Measurements from ENCODE around the gene UBE2H.
A peak's percentile ranks its signal among the peaks of the same experiment; 100 is the strongest.

UBE2H gene

DNA sequence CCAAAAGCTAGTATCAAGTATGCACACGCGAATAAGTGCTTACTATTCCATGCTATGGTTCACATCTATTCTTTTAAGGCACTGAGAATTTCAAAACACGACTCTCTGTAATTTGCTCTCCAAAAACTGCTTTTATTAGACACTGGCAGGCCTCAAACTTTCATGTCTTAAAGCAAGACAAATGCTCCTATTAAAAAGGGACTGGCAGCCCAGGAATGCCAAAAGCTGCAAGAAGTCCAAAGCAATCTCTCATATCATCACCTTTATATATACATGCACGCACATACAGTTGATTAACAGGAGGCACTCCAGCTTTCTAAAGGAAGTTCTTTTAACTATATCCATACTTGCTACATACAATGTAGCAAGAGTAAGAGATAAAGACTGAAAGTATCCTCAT is 34.8 kb downstream of the UBE2H start:
- Histone ChIP-seq H3K4me1 (ENCODE audit: control insufficient read depth, insufficient read depth, low read length) (peaks cover 4% of the 10 kb centered on the region), H3K9me3 (ENCODE audit: control insufficient read depth, insufficient read depth, low read depth, low read length) (no peaks in the 10 kb centered on the region), H3K36me3 (ENCODE audit: control insufficient read depth in 2 of 2, insufficient read depth in 1 of 2, low read length in 2 of 2) (no peaks in the 10 kb centered on the region), H3K27ac (ENCODE audit: extremely low read depth, low read depth, low read length) (no peak overlapping the region), H3K4me3 (ENCODE audit: low read depth, low read length) (no peak overlapping the region)
- POLR2A ChIA-PET, result no interaction called here
- CTCF ChIA-PET, result interaction anchor here (0.5 to 0.7 kb wide), 2 partner anchors 82 to 1537 kb away, joined by 3 read pairs; no protein-coding TSS in a partner anchor
- no peak for TF ChIP-seq SCRT2 (tag by site-specific recombination; IDR thresholded peaks at IDR 0.05)

DNA sequence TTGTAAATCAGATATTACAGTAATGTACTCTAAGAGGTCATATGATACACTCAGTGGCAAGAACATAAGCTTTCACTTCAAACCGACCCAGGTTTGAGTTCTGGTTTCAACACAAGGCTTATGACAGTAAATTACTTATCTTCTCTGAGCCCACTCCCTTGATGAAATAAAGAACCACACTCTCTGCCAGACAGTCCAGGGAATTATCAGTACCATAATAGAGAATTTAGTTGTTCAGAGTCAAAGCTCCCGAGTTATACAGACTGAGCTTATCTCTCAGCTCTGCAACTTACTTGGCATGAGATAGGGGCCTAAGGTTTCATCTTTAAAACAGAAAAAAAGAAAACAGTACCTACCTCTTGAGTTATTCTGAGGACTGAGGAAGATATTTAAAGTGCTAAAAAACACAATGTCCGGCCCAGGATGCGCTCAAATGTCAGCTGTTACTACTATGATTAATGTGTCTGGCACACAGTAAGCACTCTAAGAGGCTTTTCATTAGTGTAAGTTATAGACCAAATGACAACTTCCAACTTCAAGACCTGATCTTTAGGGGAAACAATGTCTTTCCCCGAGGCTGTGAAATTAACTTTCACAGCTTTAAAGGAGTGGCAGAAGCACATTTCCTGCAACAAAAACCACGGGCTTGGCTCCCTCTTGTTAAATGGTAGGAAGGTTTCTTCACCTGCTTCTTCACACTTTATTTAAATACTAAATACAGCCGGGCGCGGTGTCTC is 38.1 kb downstream of the UBE2H start:
- no peaks in the 10 kb centered on the region for H3K9me3 ChIP-seq (ENCODE audit: control insufficient read depth, insufficient read depth, low read depth, low read length)
- H3K4me3 ChIP-seq (ENCODE audit: low read depth, low read length), result no peak overlapping the region
- CTCF ChIA-PET, result interaction anchor here (0.6 kb wide), 1 partner anchor 21 kb away, joined by 3 read pairs; no protein-coding TSS in a partner anchor
- H3K36me3 ChIP-seq (ENCODE audit: control insufficient read depth in 2 of 2, insufficient read depth in 1 of 2, low read length in 2 of 2), result no peaks in the 10 kb centered on the region
- TF ChIP-seq, protein P1, sequence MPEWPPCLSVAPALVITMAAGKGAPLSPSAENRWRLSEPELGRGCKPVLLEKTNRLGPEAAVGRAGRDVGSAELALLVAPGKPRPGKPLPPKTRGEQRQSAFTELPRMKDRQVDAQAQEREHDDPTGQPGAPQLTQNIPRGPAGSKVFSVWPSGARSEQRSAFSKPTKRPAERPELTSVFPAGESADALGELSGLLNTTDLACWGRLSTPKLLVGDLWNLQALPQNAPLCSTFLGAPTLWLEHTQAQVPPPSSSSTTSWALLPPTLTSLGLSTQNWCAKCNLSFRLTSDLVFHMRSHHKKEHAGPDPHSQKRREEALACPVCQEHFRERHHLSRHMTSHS (tag by site-specific recombination; IDR thresholded peaks at IDR 0.05), result no peak
- TF ChIP-seq MEIS1 (CRISPR knock-in tag; IDR thresholded peaks at IDR 0.05; ENCODE audit: borderline replicate concordance) (peak; percentile 15; the same call in 1 of the 2 replicates), ZNF37A (tag by site-specific recombination; IDR thresholded peaks at IDR 0.05) (no peak), ZNF701 (tag by site-specific recombination; IDR thresholded peaks at IDR 0.05) (no peak), ZNF248 (tag by site-specific recombination; IDR thresholded peaks at IDR 0.05) (no peak), ZNF266 (tag by site-specific recombination; IDR thresholded peaks at IDR 0.05; ENCODE audit: low read depth) (no peak), ZNF610 (tag by site-specific recombination; IDR thresholded peaks at IDR 0.05; ENCODE audit: borderline replicate concordance) (no peak), PRDM1 (tag by site-specific recombination; IDR thresholded peaks at IDR 0.05) (0 out of 2 replicates have a peak, but pooled peaks have one; percentile 15), ZNF391 (tag by site-specific recombination; IDR thresholded peaks at IDR 0.05; ENCODE audit: borderline replicate concordance, low read depth) (no peak)
- TF ChIP-seq, protein P2, sequence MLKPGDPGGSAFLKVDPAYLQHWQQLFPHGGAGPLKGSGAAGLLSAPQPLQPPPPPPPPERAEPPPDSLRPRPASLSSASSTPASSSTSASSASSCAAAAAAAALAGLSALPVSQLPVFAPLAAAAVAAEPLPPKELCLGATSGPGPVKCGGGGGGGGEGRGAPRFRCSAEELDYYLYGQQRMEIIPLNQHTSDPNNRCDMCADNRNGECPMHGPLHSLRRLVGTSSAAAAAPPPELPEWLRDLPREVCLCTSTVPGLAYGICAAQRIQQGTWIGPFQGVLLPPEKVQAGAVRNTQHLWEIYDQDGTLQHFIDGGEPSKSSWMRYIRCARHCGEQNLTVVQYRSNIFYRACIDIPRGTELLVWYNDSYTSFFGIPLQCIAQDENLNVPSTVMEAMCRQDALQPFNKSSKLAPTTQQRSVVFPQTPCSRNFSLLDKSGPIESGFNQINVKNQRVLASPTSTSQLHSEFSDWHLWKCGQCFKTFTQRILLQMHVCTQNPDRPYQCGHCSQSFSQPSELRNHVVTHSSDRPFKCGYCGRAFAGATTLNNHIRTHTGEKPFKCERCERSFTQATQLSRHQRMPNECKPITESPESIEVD (tag by site-specific recombination; IDR thresholded peaks at IDR 0.05), result peak; percentile 70
- H3K27ac ChIP-seq (ENCODE audit: extremely low read depth, low read depth, low read length), result no peak overlapping the region
- POLR2A ChIA-PET, result interaction anchor here (0.6 kb wide), 1 partner anchor 54 kb away, joined by 3 read pairs; no protein-coding TSS in a partner anchor
- H3K4me1 ChIP-seq (ENCODE audit: control insufficient read depth, insufficient read depth, low read length), result peaks cover 4% of the 10 kb centered on the region

DNA sequence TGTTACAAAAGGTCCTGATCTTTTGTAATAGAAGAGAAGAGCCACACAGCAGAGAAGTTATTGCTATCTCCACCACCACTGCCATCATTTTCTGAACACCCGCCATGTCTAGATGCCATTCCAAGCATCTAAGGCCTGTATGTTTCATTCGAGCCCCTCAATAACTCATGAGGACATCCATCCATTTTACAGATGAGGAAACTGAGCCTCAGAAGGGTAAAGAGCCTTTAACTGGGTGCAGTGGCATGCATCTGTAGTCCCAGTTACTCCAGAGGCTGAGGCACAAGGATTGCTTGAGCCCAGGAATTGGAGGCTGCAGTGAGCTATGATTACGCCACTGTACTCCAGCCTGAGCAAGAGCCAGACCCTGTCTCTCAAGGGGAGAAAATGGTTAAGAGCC is 39.3 kb downstream of the UBE2H start:
- Histone ChIP-seq H3K9me3 (ENCODE audit: control insufficient read depth, insufficient read depth, low read depth, low read length) (no peaks in the 10 kb centered on the region), H3K4me1 (ENCODE audit: control insufficient read depth, insufficient read depth, low read length) (peaks cover 4% of the 10 kb centered on the region), H3K27ac (ENCODE audit: extremely low read depth, low read depth, low read length) (no peak overlapping the region), H3K4me3 (ENCODE audit: low read depth, low read length) (no peak overlapping the region), H3K36me3 (ENCODE audit: control insufficient read depth in 2 of 2, insufficient read depth in 1 of 2, low read length in 2 of 2) (no peaks in the 10 kb centered on the region)
- TF ChIP-seq SP7 (tag by site-specific recombination; IDR thresholded peaks at IDR 0.05) (no peak), ZSCAN16 (tag by site-specific recombination; IDR thresholded peaks at IDR 0.05) (no peak), ZNF37A (tag by site-specific recombination; IDR thresholded peaks at IDR 0.05) (no peak), ZBTB21 (tag by site-specific recombination; IDR thresholded peaks at IDR 0.05) (no peak), ZNF274 (IDR thresholded peaks at IDR 0.05; ENCODE audit: low read length) (no peak), ZNF274 (tag by site-specific recombination; IDR thresholded peaks at IDR 0.05; ENCODE audit: borderline replicate concordance) (no peak), ZNF837 (tag by site-specific recombination; IDR thresholded peaks at IDR 0.05) (no peak)
- ChIA-PET CTCF (interaction anchor here (0.6 kb wide), 1 partner anchor 98 kb away, joined by 5 read pairs; no protein-coding TSS in a partner anchor), POLR2A (no interaction called here)

Measured in HEK293 (cell line).